ENCODE data around the gene EEF2K. TPM values are rescaled to one million over a fixed set of nuclear protein-coding genes. Genes with fewer than 3 reads are reported as not detected.

EEF2K gene
- total RNA-seq, 3 donors from 2014 or later = 23.3 to 40.5 (median 30.0) TPM

DNA sequence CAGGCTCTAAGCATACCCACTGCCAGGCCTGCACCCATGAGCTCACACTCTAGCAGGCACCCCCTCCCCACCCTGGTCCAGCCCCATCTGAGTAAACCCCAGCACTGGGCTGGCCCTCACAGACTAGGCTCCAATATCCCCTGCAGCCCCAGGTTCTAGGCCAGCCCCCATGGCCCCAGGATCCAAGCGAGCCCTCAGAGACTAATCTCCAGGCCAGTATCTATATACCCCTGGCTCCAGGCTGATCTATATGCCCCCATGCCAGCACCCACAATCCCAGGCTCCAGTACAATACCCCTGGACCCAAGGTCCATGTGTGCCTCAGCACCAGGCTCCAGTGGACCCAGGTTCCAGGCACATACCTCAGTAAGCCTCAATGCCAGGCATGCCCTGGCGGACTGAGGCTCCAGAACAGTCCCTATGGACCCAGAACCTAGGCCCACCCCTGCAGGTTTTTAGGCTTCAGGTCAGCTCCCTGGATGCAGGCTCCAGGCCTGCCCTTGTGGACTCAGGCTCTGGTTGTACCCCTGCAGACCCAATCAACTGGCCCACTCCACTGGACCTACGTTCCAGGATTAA, 129.7 kb downstream of the EEF2K start:
- H3K9me3 ChIP-seq = peaks cover 7 to 18% of the 10 kb centered on the region in 2 donors
- TF ChIP-seq POLR2A (IDR thresholded peaks at IDR 0.05) = no peak
- no peak overlapping the region for H3K27ac ChIP-seq
- H3K4me3 ChIP-seq = no peak overlapping the region
- intact Hi-C loops (cut with DNase I; ENCODE audit: low total_unique reads) = no loop called here
- no peaks in the 10 kb centered on the region for H3K4me1 ChIP-seq
- no peak for DNase-seq (ENCODE audit: low spot score in 2 of 2)
- H3K27me3 ChIP-seq = no peaks in the 10 kb centered on the region
- H3K36me3 ChIP-seq = no peaks in the 10 kb centered on the region

- no peaks in the 10 kb centered on the region for H3K27me3 ChIP-seq
- no peak overlapping the region for H3K4me3 ChIP-seq
- no peak for DNase-seq (ENCODE audit: low spot score in 2 of 2)
- H3K36me3 ChIP-seq = no peaks in the 10 kb centered on the region
- H3K9me3 ChIP-seq = peaks cover 7 to 18% of the 10 kb centered on the region in 2 donors
- intact Hi-C loops (cut with DNase I; ENCODE audit: low total_unique reads) = no loop called here
- no peaks in the 10 kb centered on the region for H3K4me1 ChIP-seq
- TF ChIP-seq CTCF (IDR thresholded peaks at IDR 0.05) (no peak), POLR2A (IDR thresholded peaks at IDR 0.05) (no peak), POLR2AphosphoS5 (IDR thresholded peaks at IDR 0.05) (no peak)
- H3K27ac ChIP-seq = no peak overlapping the region
These were observed 130.5 kb downstream of the EEF2K start for GRCh38 chr16:22336581-22336980.

DNA sequence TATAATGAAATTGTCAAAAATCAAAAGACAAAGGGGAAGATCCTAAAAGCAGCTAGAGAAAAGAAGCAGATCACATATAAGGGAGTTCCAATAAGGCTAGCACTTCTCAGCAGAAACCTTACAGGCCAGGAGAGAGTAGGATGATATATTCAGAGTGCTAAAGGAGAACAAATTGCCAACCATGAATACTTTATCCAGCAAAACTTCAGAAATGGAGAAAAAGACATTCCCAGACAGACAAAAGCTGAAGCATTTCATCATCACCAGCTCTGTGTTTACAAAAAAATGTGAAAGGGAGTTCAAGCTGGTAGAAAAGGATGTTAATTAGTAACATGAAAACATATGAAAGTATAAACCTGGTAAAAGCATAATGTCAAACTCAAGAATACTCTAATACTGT, 131.0 kb downstream of the EEF2K start:
- H3K27ac ChIP-seq = no peak overlapping the region
- H3K27me3 ChIP-seq = no peaks in the 10 kb centered on the region
- H3K4me3 ChIP-seq = no peak overlapping the region
- TF ChIP-seq CTCF (IDR thresholded peaks at IDR 0.05) (no peak), POLR2AphosphoS5 (IDR thresholded peaks at IDR 0.05) (no peak), POLR2A (IDR thresholded peaks at IDR 0.05) (no peak)
- peaks cover 7 to 18% of the 10 kb centered on the region in 2 donors for H3K9me3 ChIP-seq
- intact Hi-C loops (cut with DNase I; ENCODE audit: low total_unique reads) = no loop called here
- no peaks in the 10 kb centered on the region for H3K36me3 ChIP-seq
- DNase-seq (ENCODE audit: low spot score in 2 of 2) = no peak
- H3K4me1 ChIP-seq = no peaks in the 10 kb centered on the region

DNA sequence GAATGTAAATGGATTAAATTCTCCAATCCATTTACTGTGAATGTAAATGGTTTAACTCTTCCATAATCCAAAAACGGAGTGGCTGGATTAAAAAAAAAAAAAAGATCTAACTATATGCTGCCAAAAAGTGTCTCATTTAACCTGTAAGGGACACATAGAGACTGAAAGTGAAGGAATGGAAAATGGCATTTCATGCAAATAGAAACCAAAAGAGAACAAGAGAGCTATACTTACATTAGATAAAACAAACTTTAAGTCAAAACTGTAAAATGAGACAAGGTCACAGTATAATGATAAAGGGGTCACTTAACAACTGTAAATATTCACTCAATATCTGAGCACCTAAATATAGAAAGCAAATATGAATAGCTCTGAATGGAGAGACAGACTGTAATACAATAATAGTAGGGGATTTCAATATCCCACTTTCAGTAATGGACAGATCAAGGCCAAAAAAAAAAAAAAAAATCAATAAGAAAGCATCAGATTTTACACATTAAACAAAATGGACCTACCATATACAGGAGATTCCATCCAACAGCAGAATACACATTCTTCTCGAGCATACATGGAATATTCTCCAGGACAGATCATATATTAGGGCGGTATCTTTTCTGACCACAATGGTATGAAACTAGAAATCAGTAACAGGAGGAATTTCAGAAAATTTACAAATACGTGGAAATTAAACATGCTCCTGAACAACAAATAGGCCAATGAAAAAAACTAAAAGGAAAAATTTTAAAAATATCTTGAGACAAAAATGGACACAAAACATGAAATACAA, 132.0 kb downstream of the EEF2K start:
- H3K4me1 ChIP-seq = no peaks in the 10 kb centered on the region
- H3K9me3 ChIP-seq = peaks cover 7 to 18% of the 10 kb centered on the region in 2 donors
- H3K27me3 ChIP-seq = no peaks in the 10 kb centered on the region
- H3K27ac ChIP-seq = no peak overlapping the region
- no peak for DNase-seq (ENCODE audit: low spot score in 2 of 2)
- intact Hi-C loops (cut with DNase I; ENCODE audit: low total_unique reads) = no loop called here
- no peak for TF ChIP-seq CTCF (IDR thresholded peaks at IDR 0.05)
- TF ChIP-seq POLR2A (IDR thresholded peaks at IDR 0.05) = no peak
- no peak for TF ChIP-seq POLR2AphosphoS5 (IDR thresholded peaks at IDR 0.05)
- H3K4me3 ChIP-seq = no peak overlapping the region
- H3K36me3 ChIP-seq = no peaks in the 10 kb centered on the region

Other genes with a start within 250 kb of the EEF2K start
- not detected for gene PDZD9, start 205.2 kb upstream of the EEF2K start, total RNA-seq
- 10 to 100 TPM; 19.7 to 31.5 (median 29.5) TPM for gene MOSMO, start 198.2 kb upstream of the EEF2K start, total RNA-seq
- 1 to 10 TPM in 1 of 3 donors, under 1 TPM in 1, not detected in 1; 0.29 to 2.3 TPM for gene VWA3A, start 113.7 kb upstream of the EEF2K start, total RNA-seq
- gene SDR42E2, start 43.8 kb upstream of the EEF2K start, total RNA-seq = under 1 TPM in 1 of 3 donors, not detected in 2; 0.16 TPM
- gene POLR3E, start 91.1 kb downstream of the EEF2K start, total RNA-seq = 10 to 100 TPM; 59.0 to 72.4 (median 64.0) TPM
- 10 to 100 TPM; 20.2 to 37.5 (median 26.9) TPM for gene CDR2, start 168.3 kb downstream of the EEF2K start, total RNA-seq